ENCODE data around the gene SUGCT.

DNA sequence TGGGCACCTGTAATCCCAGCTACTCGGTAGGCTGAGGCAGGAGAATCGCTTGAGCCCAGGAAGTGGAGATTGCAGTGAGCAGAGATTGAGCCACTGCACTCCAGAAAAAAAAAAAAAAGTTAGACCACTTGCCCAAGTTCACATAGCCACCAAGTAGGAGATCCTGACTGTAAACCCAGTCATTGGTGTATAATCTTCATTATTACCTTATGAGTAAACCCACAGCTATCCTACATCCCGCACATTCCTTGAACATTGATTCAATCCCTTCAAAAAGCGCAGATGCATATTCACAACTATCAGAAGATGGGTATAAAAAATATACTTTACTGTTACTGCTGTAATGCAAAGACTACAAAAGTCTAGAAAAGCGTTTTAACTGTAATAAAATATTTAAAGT, 512.9 kb downstream of the SUGCT start:
- TF ChIP-seq, protein P1, sequence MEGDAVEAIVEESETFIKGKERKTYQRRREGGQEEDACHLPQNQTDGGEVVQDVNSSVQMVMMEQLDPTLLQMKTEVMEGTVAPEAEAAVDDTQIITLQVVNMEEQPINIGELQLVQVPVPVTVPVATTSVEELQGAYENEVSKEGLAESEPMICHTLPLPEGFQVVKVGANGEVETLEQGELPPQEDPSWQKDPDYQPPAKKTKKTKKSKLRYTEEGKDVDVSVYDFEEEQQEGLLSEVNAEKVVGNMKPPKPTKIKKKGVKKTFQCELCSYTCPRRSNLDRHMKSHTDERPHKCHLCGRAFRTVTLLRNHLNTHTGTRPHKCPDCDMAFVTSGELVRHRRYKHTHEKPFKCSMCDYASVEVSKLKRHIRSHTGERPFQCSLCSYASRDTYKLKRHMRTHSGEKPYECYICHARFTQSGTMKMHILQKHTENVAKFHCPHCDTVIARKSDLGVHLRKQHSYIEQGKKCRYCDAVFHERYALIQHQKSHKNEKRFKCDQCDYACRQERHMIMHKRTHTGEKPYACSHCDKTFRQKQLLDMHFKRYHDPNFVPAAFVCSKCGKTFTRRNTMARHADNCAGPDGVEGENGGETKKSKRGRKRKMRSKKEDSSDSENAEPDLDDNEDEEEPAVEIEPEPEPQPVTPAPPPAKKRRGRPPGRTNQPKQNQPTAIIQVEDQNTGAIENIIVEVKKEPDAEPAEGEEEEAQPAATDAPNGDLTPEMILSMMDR (IDR thresholded peaks at IDR 0.05; ENCODE audit: low read length) = no peak
- TF ChIP-seq EZH2 (optimal IDR thresholded peaks at IDR 0.05; ENCODE audit: low read depth, low read length) = no peak
